Ovary (tissue), 3 donors: ENCODE measurements around the gene HNRNPL.

Experiments
- EP300 ChIP-seq: sonication (generic); formaldehyde crosslinking; IDR thresholded peaks from one replicate; pipeline ENCODE4 v1.6.1; 2017; ENCODE audit warnings: antibody characterized with exemption
- POLR2A ChIP-seq: fragments of 450-650 bp; IDR thresholded peaks from one replicate; pipeline ENCODE4 v1.6.1; 2017; ENCODE audit warnings: antibody characterized with exemption, mild to moderate bottlenecking, moderate library complexity
- TF ChIP-seq, protein P1 (sequence below), 3 donors: fragments of 450-650 bp in 2 of 3; fragments of 200-600 bp in 1 of 3; IDR thresholded peaks; one replicate each; pipeline versions ENCODE4 v1.5.1 to v1.8.0; 2016 to 2022; ENCODE audit warnings: antibody characterized with exemption in 3 of 3, mild to moderate bottlenecking in 1 of 3
- donor health status: DM: no; HTN: no; CAD: no.

DNA sequence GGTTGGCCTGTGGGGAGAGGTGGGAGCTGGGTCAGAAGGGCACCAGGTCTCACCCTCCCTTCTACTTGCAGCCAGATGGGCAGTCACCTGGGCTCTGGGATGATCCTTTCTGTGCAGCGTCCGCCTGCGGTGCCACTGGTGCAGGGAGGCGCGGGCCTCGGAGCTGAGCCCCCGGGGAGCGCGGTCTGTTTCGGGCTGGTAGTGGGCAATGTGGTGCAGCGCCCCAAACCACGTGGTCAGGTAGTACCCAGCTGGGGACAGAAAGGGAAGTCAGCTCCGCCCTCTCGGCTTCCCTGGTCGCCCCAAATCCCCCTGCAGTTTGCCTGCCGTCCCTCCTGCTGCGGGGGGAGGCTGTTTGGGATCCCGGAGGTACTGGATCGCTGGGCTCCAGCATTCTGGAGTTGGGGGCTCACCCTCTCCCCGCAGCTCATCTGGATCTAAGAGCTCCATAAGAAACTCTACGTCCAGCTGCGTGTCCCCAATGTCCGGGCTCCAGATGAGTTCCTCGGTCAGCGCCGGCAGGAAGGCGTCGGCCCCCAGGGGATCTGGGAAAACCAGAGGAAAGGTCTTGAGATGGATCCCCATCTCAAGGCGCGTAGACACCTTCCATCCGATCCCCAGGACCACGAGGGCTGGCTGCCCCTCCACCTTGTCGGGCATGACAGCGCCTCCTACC is 19.5 kb upstream of the HNRNPL start:
- TF ChIP-seq, protein P1, sequence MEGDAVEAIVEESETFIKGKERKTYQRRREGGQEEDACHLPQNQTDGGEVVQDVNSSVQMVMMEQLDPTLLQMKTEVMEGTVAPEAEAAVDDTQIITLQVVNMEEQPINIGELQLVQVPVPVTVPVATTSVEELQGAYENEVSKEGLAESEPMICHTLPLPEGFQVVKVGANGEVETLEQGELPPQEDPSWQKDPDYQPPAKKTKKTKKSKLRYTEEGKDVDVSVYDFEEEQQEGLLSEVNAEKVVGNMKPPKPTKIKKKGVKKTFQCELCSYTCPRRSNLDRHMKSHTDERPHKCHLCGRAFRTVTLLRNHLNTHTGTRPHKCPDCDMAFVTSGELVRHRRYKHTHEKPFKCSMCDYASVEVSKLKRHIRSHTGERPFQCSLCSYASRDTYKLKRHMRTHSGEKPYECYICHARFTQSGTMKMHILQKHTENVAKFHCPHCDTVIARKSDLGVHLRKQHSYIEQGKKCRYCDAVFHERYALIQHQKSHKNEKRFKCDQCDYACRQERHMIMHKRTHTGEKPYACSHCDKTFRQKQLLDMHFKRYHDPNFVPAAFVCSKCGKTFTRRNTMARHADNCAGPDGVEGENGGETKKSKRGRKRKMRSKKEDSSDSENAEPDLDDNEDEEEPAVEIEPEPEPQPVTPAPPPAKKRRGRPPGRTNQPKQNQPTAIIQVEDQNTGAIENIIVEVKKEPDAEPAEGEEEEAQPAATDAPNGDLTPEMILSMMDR (IDR thresholded peaks at IDR 0.05): no peak
- no peak for TF ChIP-seq POLR2A
- no peak for TF ChIP-seq EP300
